GM19467 (cell line): Measurements from ENCODE around the gene ANAPC7.
"Not testable (repeated sequence)": the region's sequence is repeated elsewhere in the genome, so short reads cannot be mapped to it uniquely, and the experiment has no call there.

ENCODE experiments used
- ATAC-seq: cut with Tn5 transposase; IDR thresholded peaks from one replicate; pipeline ENCODE4 v1.9.1; 2021; ENCODE audit warnings: mild to moderate bottlenecking, moderate library complexity; ENCODE audit not compliant: unreplicated experiment

ANAPC7 gene

GRCh38 chr12:110349514-110350151 is 53.9 kb downstream of the ANAPC7 start:
- ATAC-seq, result no peak

- ATAC-seq, result no peak
These were observed 54.4 kb downstream of the ANAPC7 start for GRCh38 chr12:110349096-110349495.

GRCh38 chr12:110348431-110349059 is 55.0 kb downstream of the ANAPC7 start:
- ATAC-seq, result no peak

- ATAC-seq, result no peak
These were observed 55.7 kb downstream of the ANAPC7 start for GRCh38 chr12:110347767-110348166.

GRCh38 chr12:110345963-110346362 is 57.5 kb downstream of the ANAPC7 start:
- ATAC-seq, result no peak

- no peak for ATAC-seq
These were observed 58.3 kb downstream of the ANAPC7 start for GRCh38 chr12:110345176-110345661.

GRCh38 chr12:110344657-110345056 is 58.9 kb downstream of the ANAPC7 start:
- no peak for ATAC-seq

GRCh38 chr12:110343736-110344555 is 59.6 kb downstream of the ANAPC7 start:
- no peak for ATAC-seq

GRCh38 chr12:110343114-110343513 is 60.4 kb downstream of the ANAPC7 start:
- ATAC-seq, result no peak

GRCh38 chr12:110342157-110342556 is 61.4 kb downstream of the ANAPC7 start:
- ATAC-seq, result no peak

GRCh38 chr12:110340706-110341105 is 62.8 kb downstream of the ANAPC7 start:
- ATAC-seq, result no peak

GRCh38 chr12:110340261-110340660 is 63.2 kb downstream of the ANAPC7 start:
- ATAC-seq, result not testable (repeated sequence)

GRCh38 chr12:110339184-110339952 is 64.1 kb downstream of the ANAPC7 start:
- ATAC-seq, result no peak

- no peak for ATAC-seq
These were observed 64.8 kb downstream of the ANAPC7 start for GRCh38 chr12:110338754-110339153.

- ATAC-seq, result no peak
These were observed 65.4 kb downstream of the ANAPC7 start for GRCh38 chr12:110337912-110338710.

- ATAC-seq, result no peak
These were observed 67.9 kb downstream of the ANAPC7 start for GRCh38 chr12:110335481-110336045.

GRCh38 chr12:110333201-110333600 is 70.3 kb downstream of the ANAPC7 start:
- ATAC-seq, result no peak

- ATAC-seq, result no peak
These were observed 73.0 kb downstream of the ANAPC7 start for GRCh38 chr12:110330544-110330943.

GRCh38 chr12:110330124-110330523 is 73.4 kb downstream of the ANAPC7 start:
- no peak for ATAC-seq

GRCh38 chr12:110329710-110330109 is 73.8 kb downstream of the ANAPC7 start:
- ATAC-seq, result no peak
